Right lobe of liver (tissue), 6 donors: ENCODE data around the gene ZNF512B. TPM values are rescaled to one million over a fixed set of nuclear protein-coding genes. Genes with fewer than 3 reads are reported as not detected.

ENCODE experiments used
- ATAC-seq, 4 donors: fragments of 200-7000 bp; cut with Tn5 transposase; one replicate each; pipeline ENCODE4 v1.9.1; 2020; ENCODE audit warnings: mild to moderate bottlenecking in 4 of 4, moderate library complexity in 4 of 4
- DNase-seq, 3 donors: peaks; one replicate each; pipeline ENCODE4 v3.0.0-alpha.2; 2020
- H3K27ac ChIP-seq, 3 donors: fragments of 200-600 bp; one replicate each; pipeline ENCODE4 v1.8.0; 2022
- H3K27me3 ChIP-seq, 2 donors: fragments of 200-600 bp; one replicate each; pipeline ENCODE4 v1.8.0; 2022
- H3K36me3 ChIP-seq, 4 donors: fragments of 200-600 bp; sonication (generic) in 1 of 4; one replicate each; pipeline versions ENCODE4 v1.5.1 to v1.8.0; 2017 to 2022; ENCODE audit warnings: control low read depth in 1 of 4
- H3K4me1 ChIP-seq, 4 donors: fragments of 200-600 bp; sonication (generic) in 1 of 4; one replicate each; pipeline versions ENCODE4 v1.5.1 to v1.8.0; 2017 to 2022; ENCODE audit warnings: control low read depth in 1 of 4
- H3K4me3 ChIP-seq, 3 donors: fragments of 200-600 bp; one replicate each; pipeline ENCODE4 v1.8.0; 2022
- H3K9me3 ChIP-seq, 4 donors: fragments of 200-600 bp; sonication (generic) in 1 of 4; one replicate each; pipeline versions ENCODE4 v1.5.1 to v1.8.0; 2017 to 2022; ENCODE audit warnings: control low read depth in 1 of 4
- POLR2A ChIP-seq: fragments of 450-650 bp; IDR thresholded peaks from one replicate; pipeline ENCODE4 v1.6.1; 2017; ENCODE audit warnings: antibody characterized with exemption, mild to moderate bottlenecking
- WGBS: methylation state at CpG from one replicate; pipeline ENCODE4 v1.1.6; 2018; ENCODE audit warnings: low coverage, low lambda C conversion rate; ENCODE audit not compliant: insufficient coverage; ENCODE audit errors: missing lambda C conversion rate; 5-methylcytosine and 5-hydroxymethylcytosine counted together
- intact Hi-C, 2 donors: fragments of 100-400 bp; cut with DNase I; formaldehyde crosslinking; loops; one replicate each; pipeline versions ENCODE4 v1.11.2 to v1.14.1; 2022
- total RNA-seq, 6 experiments: library from RNA; depleted of rRNA in 2 of 6; stranded (reverse); fragments of >200 nt in 2 of 6; fragmentation: NEBNext Ultra II Directional in 3 of 6; extraction: Animal tissue kit (Norgen Biotek cat#: 25700) in 3 of 6; gene quantifications; one replicate each; pipeline versions ENCODE4 v1.1.0 to v1.2.4, GENCODE V29; 2016 to 2023
- TF ChIP-seq, protein P1 (sequence below), 4 donors: fragments of 200-600 bp in 3 of 4; fragments of 450-650 bp in 1 of 4; IDR thresholded peaks; one replicate each; pipeline versions ENCODE4 v1.5.1 to v1.8.0; 2016 to 2022; ENCODE audit warnings: antibody characterized with exemption in 4 of 4, mild to moderate bottlenecking in 2 of 4
- donor health status: DM: no; HTN: yes; CAD: no.
- donor health status: DM: no; HTN: no; CAD: no.
- donor health status: DM: no; HTN: no; CAD: no.
- donor health status: DM: no; HTN: yes; CAD: no.
- donor health status: DM: no; HTN: yes; CAD: no.

The ZNF512B gene
- total RNA-seq, 6 experiments from 2014 or later = 10.8 to 16.8 (median 14.0) TPM

DNA sequence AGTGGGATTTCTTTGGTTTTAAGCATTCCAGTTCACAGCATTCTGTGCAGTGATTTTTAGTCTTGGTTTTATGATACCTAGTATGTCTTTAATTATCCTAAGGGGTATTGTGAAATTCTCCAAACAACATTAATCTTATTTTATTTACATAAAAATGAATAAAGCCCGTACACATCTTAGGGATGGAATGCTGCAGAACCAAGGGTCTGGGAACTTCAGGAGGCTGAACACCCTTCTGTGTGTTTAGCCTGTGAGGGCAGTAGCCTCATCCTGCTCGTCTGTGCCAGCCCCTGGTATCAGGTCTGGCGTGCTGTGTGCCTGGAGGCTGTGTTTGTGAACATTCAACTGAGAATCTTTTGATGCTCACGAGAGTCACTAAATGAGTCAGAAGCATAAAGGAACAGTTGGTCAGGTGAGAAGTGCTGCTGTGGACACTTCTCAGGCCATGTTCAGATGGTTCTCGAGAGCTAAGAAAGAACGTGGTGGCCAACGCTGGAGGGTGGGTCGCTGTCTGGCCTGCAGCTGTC is 41.0 kb upstream of the ZNF512B start:
- ATAC-seq = peak in 1 of 4 donors; percentile 17
- H3K27me3 ChIP-seq = no peaks in the 10 kb centered on the region
- intact Hi-C loops = no loop called here
- H3K4me1 ChIP-seq = no peaks in the 10 kb centered on the region
- WGBS = 72% methylated on average over 6 of the region's 8 CpGs
- DNase-seq = no peak
- no peak for TF ChIP-seq POLR2A
- TF ChIP-seq, protein P1, sequence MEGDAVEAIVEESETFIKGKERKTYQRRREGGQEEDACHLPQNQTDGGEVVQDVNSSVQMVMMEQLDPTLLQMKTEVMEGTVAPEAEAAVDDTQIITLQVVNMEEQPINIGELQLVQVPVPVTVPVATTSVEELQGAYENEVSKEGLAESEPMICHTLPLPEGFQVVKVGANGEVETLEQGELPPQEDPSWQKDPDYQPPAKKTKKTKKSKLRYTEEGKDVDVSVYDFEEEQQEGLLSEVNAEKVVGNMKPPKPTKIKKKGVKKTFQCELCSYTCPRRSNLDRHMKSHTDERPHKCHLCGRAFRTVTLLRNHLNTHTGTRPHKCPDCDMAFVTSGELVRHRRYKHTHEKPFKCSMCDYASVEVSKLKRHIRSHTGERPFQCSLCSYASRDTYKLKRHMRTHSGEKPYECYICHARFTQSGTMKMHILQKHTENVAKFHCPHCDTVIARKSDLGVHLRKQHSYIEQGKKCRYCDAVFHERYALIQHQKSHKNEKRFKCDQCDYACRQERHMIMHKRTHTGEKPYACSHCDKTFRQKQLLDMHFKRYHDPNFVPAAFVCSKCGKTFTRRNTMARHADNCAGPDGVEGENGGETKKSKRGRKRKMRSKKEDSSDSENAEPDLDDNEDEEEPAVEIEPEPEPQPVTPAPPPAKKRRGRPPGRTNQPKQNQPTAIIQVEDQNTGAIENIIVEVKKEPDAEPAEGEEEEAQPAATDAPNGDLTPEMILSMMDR (IDR thresholded peaks at IDR 0.05) = no peak
- H3K36me3 ChIP-seq = peaks cover 0 to 57% (median 20%) of the 10 kb centered on the region in 4 donors
- H3K4me3 ChIP-seq = no peak overlapping the region
- no peak overlapping the region for H3K27ac ChIP-seq
- no peaks in the 10 kb centered on the region for H3K9me3 ChIP-seq

DNA sequence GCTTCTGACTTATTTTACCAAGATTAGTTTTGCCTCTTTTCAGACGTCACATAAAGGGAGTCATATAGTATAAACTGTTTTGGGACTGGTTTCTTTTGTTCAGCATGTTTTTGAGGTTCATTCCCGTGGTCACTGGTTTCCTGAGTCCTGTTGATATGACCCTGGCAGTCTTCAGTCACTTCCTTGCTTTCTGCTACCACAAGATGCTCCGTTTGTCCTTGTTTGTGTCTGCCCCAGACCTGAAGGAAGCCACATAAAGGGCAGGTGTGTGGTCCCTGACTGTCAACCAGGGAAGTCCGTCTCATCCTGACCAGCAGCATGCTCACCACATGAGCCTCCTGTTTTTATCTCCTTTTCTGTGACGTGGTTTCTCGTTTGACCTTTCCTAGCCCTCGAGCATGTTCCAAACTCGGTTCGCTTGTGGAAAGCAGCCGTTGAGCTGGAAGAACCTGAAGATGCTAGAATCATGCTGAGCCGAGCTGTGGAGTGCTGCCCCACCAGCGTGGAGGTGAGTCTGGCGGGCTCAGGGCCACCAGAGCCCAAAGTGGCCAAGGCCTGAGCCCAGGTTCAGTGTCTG is 40.2 kb upstream of the ZNF512B start:
- no peaks in the 10 kb centered on the region for H3K4me1 ChIP-seq
- intact Hi-C loops = no loop called here
- no peaks in the 10 kb centered on the region for H3K9me3 ChIP-seq
- ATAC-seq = no peak
- 66% methylated on average over 9 of the region's 13 CpGs for WGBS
- no peaks in the 10 kb centered on the region for H3K27me3 ChIP-seq
- H3K27ac ChIP-seq = no peak overlapping the region
- TF ChIP-seq, protein P1 (IDR thresholded peaks at IDR 0.05) = no peak
- TF ChIP-seq POLR2A = no peak
- no peak overlapping the region for H3K4me3 ChIP-seq
- peaks cover 0 to 55% (median 16%) of the 10 kb centered on the region in 4 donors for H3K36me3 ChIP-seq
- DNase-seq = no peak

DNA sequence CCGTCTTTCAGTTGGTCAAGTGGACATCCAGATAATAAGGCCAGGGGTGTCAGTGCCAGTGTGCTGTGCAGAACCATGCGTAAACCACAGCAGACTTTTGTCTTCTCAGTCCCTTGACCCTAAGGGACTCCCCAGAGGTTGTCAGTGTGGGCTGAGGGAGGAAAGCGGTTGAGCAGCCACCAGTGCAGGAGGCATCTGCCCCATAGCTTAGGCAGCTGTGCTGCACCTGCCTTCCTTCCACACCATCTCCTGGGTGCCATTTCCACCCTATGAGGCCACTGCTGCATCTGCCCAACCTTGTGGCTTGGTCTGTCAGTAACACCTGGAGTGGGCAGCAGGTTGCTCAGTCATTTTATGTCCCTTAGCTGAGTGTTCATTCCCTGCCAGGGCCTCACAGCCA is 37.2 kb upstream of the ZNF512B start:
- ATAC-seq (no peak), DNase-seq (no peak)
- TF ChIP-seq, protein P1 (IDR thresholded peaks at IDR 0.05) = no peak
- no peak for TF ChIP-seq POLR2A
- Histone ChIP-seq H3K4me3 (no peak overlapping the region), H3K4me1 (no peaks in the 10 kb centered on the region), H3K9me3 (no peaks in the 10 kb centered on the region), H3K27me3 (no peaks in the 10 kb centered on the region), H3K27ac (no peak overlapping the region), H3K36me3 (peaks cover 0 to 61% (median 19%) of the 10 kb centered on the region in 4 donors)
- intact Hi-C loops = no loop called here
- WGBS = no CpG with 5 or more reads among the region's 3 CpGs

GRCh38 chr20:64006490-64006889 is 36.8 kb upstream of the ZNF512B start:
- TF ChIP-seq, protein P1 (IDR thresholded peaks at IDR 0.05) = no peak
- TF ChIP-seq POLR2A = no peak
- H3K4me3 ChIP-seq = no peak overlapping the region
- intact Hi-C loops = no loop called here
- H3K27me3 ChIP-seq = no peaks in the 10 kb centered on the region
- H3K9me3 ChIP-seq = no peaks in the 10 kb centered on the region
- no peaks in the 10 kb centered on the region for H3K4me1 ChIP-seq
- peaks cover 0 to 63% (median 19%) of the 10 kb centered on the region in 4 donors for H3K36me3 ChIP-seq
- no peak for DNase-seq
- no peak overlapping the region for H3K27ac ChIP-seq
- WGBS = 62% methylated on average over 2 of the region's 10 CpGs
- no peak for ATAC-seq
